Measurements from ENCODE around the gene POLR3GL. TPM values are rescaled to one million over a fixed set of nuclear protein-coding genes. Genes with fewer than 3 reads are reported as not detected.

Gene POLR3GL
- total RNA-seq, 6 donors from 2014 or later: 18.7 to 25.7 (median 22.5) TPM

- ATAC-seq (ENCODE audit: low FRiP score in 2 of 2) (no peak), DNase-seq (no peak)
- no peaks in the 10 kb centered on the region for H3K27me3 ChIP-seq
- no peaks in the 10 kb centered on the region for H3K36me3 ChIP-seq
- H3K4me1 ChIP-seq: peaks cover 57 to 62% (median 60%) of the 10 kb centered on the region in 4 donors
- TF ChIP-seq EP300 (IDR thresholded peaks at IDR 0.05): no peak
- H3K4me3 ChIP-seq: peak overlapping the region in 2 of 4 donors; percentile 25 to 33
- peak overlapping the region; percentile 94 to 98 (median 98) for H3K27ac ChIP-seq
- no peaks in the 10 kb centered on the region for H3K9me3 ChIP-seq
These were observed 14.0 kb downstream of the POLR3GL start for GRCh38 chr1:145978471-145978853.

GRCh38 chr1:145978854-145979745, 14.6 kb downstream of the POLR3GL start:
- ATAC-seq (ENCODE audit: low FRiP score in 2 of 2) (peak; percentile 96), DNase-seq (peak in 1 of 2 donors; percentile 98)
- peaks cover 63 to 68% (median 66%) of the 10 kb centered on the region in 4 donors for H3K4me1 ChIP-seq
- H3K9me3 ChIP-seq: no peaks in the 10 kb centered on the region
- no peaks in the 10 kb centered on the region for H3K27me3 ChIP-seq
- H3K27ac ChIP-seq: peak overlapping the region; percentile 94 to 98 (median 98)
- 6% methylated on average over 9 of the region's 9 CpGs for WGBS, 2 donors
- peak overlapping the region in 2 of 4 donors; percentile 25 to 33 for H3K4me3 ChIP-seq
- peak; percentile 46 to 97 (median 76) for TF ChIP-seq EP300 (IDR thresholded peaks at IDR 0.05)
- TF ChIP-seq CTCF (IDR thresholded peaks at IDR 0.05): peak in 1 of 6 experiments; percentile 34
- TF ChIP-seq POLR2A (IDR thresholded peaks at IDR 0.05): peak in 2 of 4 donors; percentile 67 to 89
- TF ChIP-seq POLR2AphosphoS5 (IDR thresholded peaks at IDR 0.05): peak; percentile 90 to 98
- no peaks in the 10 kb centered on the region for H3K36me3 ChIP-seq

GRCh38 chr1:145979746-145980456, 15.4 kb downstream of the POLR3GL start:
- Histone ChIP-seq H3K9me3 (no peaks in the 10 kb centered on the region), H3K36me3 (no peaks in the 10 kb centered on the region), H3K27me3 (no peaks in the 10 kb centered on the region), H3K4me1 (peaks cover 70 to 76% (median 73%) of the 10 kb centered on the region in 4 donors), H3K4me3 (peak overlapping the region in 2 of 4 donors; percentile 25 to 28), H3K27ac (peak overlapping the region; percentile 94 to 98 (median 98))
- TF ChIP-seq POLR2AphosphoS5 (IDR thresholded peaks at IDR 0.05): peak; percentile 23 to 38
- no peak for TF ChIP-seq CTCF (IDR thresholded peaks at IDR 0.05)
- TF ChIP-seq POLR2A (IDR thresholded peaks at IDR 0.05): peak in 1 of 4 donors; percentile 41
- TF ChIP-seq EP300 (IDR thresholded peaks at IDR 0.05): peak in 2 of 4 donors; percentile 70 to 84
- DNase-seq (peak in 1 of 2 donors; percentile 74), ATAC-seq (ENCODE audit: low FRiP score in 2 of 2) (peak; percentile 24 to 37)
- WGBS, 2 donors: 23 to 26% methylated on average over 7 of the region's 7 CpGs

GRCh38 chr1:145980457-145980994, 16.0 kb downstream of the POLR3GL start:
- WGBS, 2 donors: 84 to 100% methylated on average over 1 of the region's 1 CpG
- Histone ChIP-seq H3K9me3 (no peaks in the 10 kb centered on the region), H3K27ac (peak overlapping the region; percentile 94 to 98 (median 98)), H3K4me1 (peaks cover 76 to 83% (median 79%) of the 10 kb centered on the region in 4 donors), H3K27me3 (no peaks in the 10 kb centered on the region), H3K36me3 (no peaks in the 10 kb centered on the region), H3K4me3 (peak overlapping the region in 2 of 4 donors; percentile 16 to 28)
- ATAC-seq (ENCODE audit: low FRiP score in 2 of 2) (no peak), DNase-seq (no peak)
- no peak for TF ChIP-seq POLR2A (IDR thresholded peaks at IDR 0.05)
- TF ChIP-seq POLR2AphosphoS5 (IDR thresholded peaks at IDR 0.05): no peak
- no peak for TF ChIP-seq EP300 (IDR thresholded peaks at IDR 0.05)
- TF ChIP-seq CTCF (IDR thresholded peaks at IDR 0.05): no peak

Measured in upper lobe of left lung (tissue), 6 donors.